Breast epithelium (tissue), 4 donors: ENCODE results near the gene MATN4. TPM values are rescaled to one million over a fixed set of nuclear protein-coding genes. Genes with fewer than 3 reads are reported as not detected.

Experiments
- DNase-seq, 2 donors: peaks; one replicate each; pipeline ENCODE4 v3.0.0-alpha.2; 2019; ENCODE audit warnings: low spot score in 2 of 2
- H3K27ac ChIP-seq, 2 donors: fragments of 200-600 bp; sonication (generic) in 1 of 2; one replicate each; pipeline ENCODE4 v1.5.1; 2016 to 2019; ENCODE audit warnings: mild to moderate bottlenecking in 1 of 2
- H3K27me3 ChIP-seq, 2 donors: fragments of 200-600 bp; sonication (generic) in 1 of 2; one replicate each; pipeline versions ENCODE4 v1.5.1 to v1.6.0; 2017 to 2019; ENCODE audit warnings: control low read depth in 1 of 2, mild to moderate bottlenecking in 1 of 2
- H3K36me3 ChIP-seq: fragments of 200-600 bp; one replicate; pipeline ENCODE4 v1.5.1; 2019
- H3K4me1 ChIP-seq, 2 donors: fragments of 200-600 bp; sonication (generic); one replicate each; pipeline ENCODE4 v1.5.1; 2016 to 2019; ENCODE audit warnings: control low read depth in 1 of 2
- H3K4me3 ChIP-seq, 3 donors: fragments of 200-600 bp; sonication (generic); 1 replicate in 2 of 3; 2 replicates in 1 of 3; pipeline ENCODE4 v1.5.1; 2016 to 2019; ENCODE audit warnings: mild to moderate bottlenecking in 3 of 3, moderate library complexity in 2 of 3
- H3K9me3 ChIP-seq, 2 donors: fragments of 200-600 bp; sonication (generic) in 1 of 2; one replicate each; pipeline ENCODE4 v1.5.1; 2016 to 2019; ENCODE audit warnings: control low read depth in 1 of 2
- CTCF ChIP-seq, 3 donors: fragments of 450-650 bp; IDR thresholded peaks; one replicate each; pipeline ENCODE4 v1.5.1; 2016 to 2017; ENCODE audit warnings: antibody characterized with exemption in 3 of 3, mild to moderate bottlenecking in 3 of 3, moderate library complexity in 3 of 3
- POLR2A ChIP-seq: fragments of 450-650 bp; IDR thresholded peaks from one replicate; pipeline ENCODE4 v1.6.1; 2016; ENCODE audit warnings: antibody characterized with exemption, mild to moderate bottlenecking, moderate library complexity
- POLR2AphosphoS5 ChIP-seq, 3 donors: sonication (generic); formaldehyde crosslinking; IDR thresholded peaks; one replicate each; pipeline ENCODE4 v1.6.1; 2017; ENCODE audit warnings: antibody characterized with exemption in 3 of 3
- intact Hi-C: fragments of 100-400 bp; cut with DNase I; formaldehyde crosslinking; loops from one replicate; pipeline ENCODE4 v1.15.1; 2023; ENCODE audit warnings: low total_unique reads
- total RNA-seq, 3 donors: library from RNA; depleted of rRNA; stranded (reverse); fragments of >200 nt; gene quantifications; one replicate each; pipeline ENCODE4 v1.1.0, GENCODE V29; 2016

Gene MATN4
- total RNA-seq, 3 donors from 2014 or later, result 0.33 to 1.6 TPM; not detected in 1

GRCh38 chr20:45313065-45313695 is 5.1 kb upstream of the MATN4 start:
- intact Hi-C loops, result loop anchor here (10.0 kb wide), 1 partner anchor 462 kb away; no protein-coding TSS in a partner anchor
- Histone ChIP-seq H3K27ac (no peak overlapping the region), H3K9me3 (no peaks in the 10 kb centered on the region), H3K36me3 (no peaks in the 10 kb centered on the region), H3K4me1 (no peaks in the 10 kb centered on the region), H3K4me3 (no peak overlapping the region), H3K27me3 (peaks cover 3 to 33% of the 10 kb centered on the region in 2 donors)
- no peak for TF ChIP-seq POLR2AphosphoS5 (IDR thresholded peaks at IDR 0.05)
- TF ChIP-seq POLR2A, result no peak
- no peak for TF ChIP-seq CTCF (IDR thresholded peaks at IDR 0.05)
- DNase-seq, result no peak

- Histone ChIP-seq H3K27me3 (peaks cover 3 to 33% of the 10 kb centered on the region in 2 donors), H3K36me3 (no peaks in the 10 kb centered on the region), H3K27ac (no peak overlapping the region), H3K4me1 (peaks cover 0 to 5% of the 10 kb centered on the region in 2 donors), H3K9me3 (no peaks in the 10 kb centered on the region), H3K4me3 (no peak overlapping the region)
- TF ChIP-seq POLR2A (no peak), CTCF (IDR thresholded peaks at IDR 0.05) (no peak), POLR2AphosphoS5 (IDR thresholded peaks at IDR 0.05) (no peak)
- intact Hi-C loops, result loop anchor here (10.0 kb wide), 1 partner anchor 463 kb away; no protein-coding TSS in a partner anchor
- DNase-seq, result no peak
Observed at GRCh38 chr20:45312241-45312640, 4.1 kb upstream of the MATN4 start.

GRCh38 chr20:45311589-45312211 is 3.6 kb upstream of the MATN4 start:
- Histone ChIP-seq H3K4me1 (peaks cover 0 to 5% of the 10 kb centered on the region in 2 donors), H3K9me3 (no peaks in the 10 kb centered on the region), H3K4me3 (no peak overlapping the region), H3K36me3 (no peaks in the 10 kb centered on the region), H3K27ac (no peak overlapping the region), H3K27me3 (peaks cover 3 to 31% of the 10 kb centered on the region in 2 donors)
- intact Hi-C loops, result loop anchor here (10.0 kb wide), 1 partner anchor 463 kb away; no protein-coding TSS in a partner anchor
- no peak for DNase-seq
- peak; percentile 37 to 66 (median 55) for TF ChIP-seq CTCF (IDR thresholded peaks at IDR 0.05)
- TF ChIP-seq POLR2A, result no peak

- no peaks in the 10 kb centered on the region for H3K9me3 ChIP-seq
- intact Hi-C loops, result no loop called here
- H3K4me3 ChIP-seq, result no peak overlapping the region
- TF ChIP-seq POLR2AphosphoS5 (IDR thresholded peaks at IDR 0.05) (no peak), POLR2A (no peak), CTCF (IDR thresholded peaks at IDR 0.05) (no peak)
- H3K27me3 ChIP-seq, result peaks cover 0 to 25% of the 10 kb centered on the region in 2 donors
- H3K36me3 ChIP-seq, result no peaks in the 10 kb centered on the region
- no peak for DNase-seq
- H3K4me1 ChIP-seq, result peaks cover 0 to 5% of the 10 kb centered on the region in 2 donors
- no peak overlapping the region for H3K27ac ChIP-seq
Observed at GRCh38 chr20:45309075-45309474, 976 bp upstream of the MATN4 start.

GRCh38 chr20:45307076-45307640 is 941 bp downstream of the MATN4 start:
- TF ChIP-seq CTCF (IDR thresholded peaks at IDR 0.05) (no peak), POLR2AphosphoS5 (IDR thresholded peaks at IDR 0.05) (no peak)
- H3K4me1 ChIP-seq, result peaks cover 0 to 5% of the 10 kb centered on the region in 2 donors
- H3K27me3 ChIP-seq, result peaks cover 0 to 19% of the 10 kb centered on the region in 2 donors
- no peaks in the 10 kb centered on the region for H3K9me3 ChIP-seq
- no peak overlapping the region for H3K4me3 ChIP-seq
- H3K36me3 ChIP-seq, result no peaks in the 10 kb centered on the region
- H3K27ac ChIP-seq, result no peak overlapping the region
- intact Hi-C loops, result no loop called here
- no peak for DNase-seq
